Esophagus muscularis mucosa (tissue), 4 donors: ENCODE data around the gene GALM. TPM values are rescaled to one million over a fixed set of nuclear protein-coding genes. Genes with fewer than 3 reads are reported as not detected.
"Not testable (repeated sequence)": the region's sequence is repeated elsewhere in the genome, so short reads cannot be mapped to it uniquely, and the experiment has no call there.

Experiments
- DNase-seq: peaks from one replicate; pipeline ENCODE4 v3.0.0-alpha.2; 2017; ENCODE audit errors: extremely low spot score
- H3K27ac ChIP-seq, 4 donors: fragments of 200-600 bp; sonication (generic); replicated peaks in 1 of 4; 1 replicate in 3 of 4; 2 replicates in 1 of 4; pipeline ENCODE4 v1.5.1; 2016 to 2019; ENCODE audit warnings: mild to moderate bottlenecking in 1 of 4
- H3K27me3 ChIP-seq, 4 donors: fragments of 200-600 bp; sonication (generic); one replicate each; pipeline versions ENCODE4 v1.5.1 to v1.6.0; 2016 to 2019
- H3K36me3 ChIP-seq, 4 donors: fragments of 200-600 bp; sonication (generic); one replicate each; pipeline ENCODE4 v1.5.1; 2016 to 2019
- H3K4me1 ChIP-seq, 4 donors: fragments of 200-600 bp; sonication (generic); one replicate each; pipeline ENCODE4 v1.5.1; 2016 to 2019
- H3K4me3 ChIP-seq, 4 donors: fragments of 200-600 bp; sonication (generic); 1 replicate in 2 of 4; 2 replicates in 2 of 4; pipeline ENCODE4 v1.5.1; 2016 to 2019; ENCODE audit warnings: mild to moderate bottlenecking in 4 of 4, moderate library complexity in 1 of 4
- H3K9me3 ChIP-seq, 4 donors: fragments of 200-600 bp; sonication (generic); 1 replicate in 3 of 4; 2 replicates in 1 of 4; pipeline ENCODE4 v1.5.1; 2016 to 2019
- CTCF ChIP-seq, 3 experiments: fragments of 200-600 bp in 2 of 3; fragments of 450-650 bp in 1 of 3; sonication (generic) in 2 of 3; IDR thresholded peaks; one replicate each; pipeline ENCODE4 v1.5.1; 2017 to 2019; ENCODE audit warnings: antibody characterized with exemption in 3 of 3, mild to moderate bottlenecking in 2 of 3, moderate library complexity in 1 of 3
- EP300 ChIP-seq: sonication (generic); formaldehyde crosslinking; IDR thresholded peaks from one replicate; pipeline ENCODE4 v1.6.1; 2017; ENCODE audit warnings: antibody characterized with exemption
- POLR2A ChIP-seq: fragments of 450-650 bp; IDR thresholded peaks from one replicate; pipeline ENCODE4 v1.6.1; 2017; ENCODE audit warnings: antibody characterized with exemption, moderate library complexity, mild to moderate bottlenecking, low read depth
- POLR2AphosphoS5 ChIP-seq, 2 donors: sonication (generic); formaldehyde crosslinking; IDR thresholded peaks; one replicate each; pipeline ENCODE4 v1.6.1; 2017; ENCODE audit warnings: antibody characterized with exemption in 2 of 2
- WGBS: methylation state at CpG from one replicate; pipeline ENCODE4 v1.1.5; 2018; 5-methylcytosine and 5-hydroxymethylcytosine counted together
- intact Hi-C: fragments of 100-400 bp; cut with DNase I; formaldehyde crosslinking; loops from one replicate; pipeline ENCODE4 v1.15.1; 2023
- total RNA-seq, 4 donors: library from RNA; depleted of rRNA; stranded (reverse); fragments of >200 nt; gene quantifications; one replicate each; pipeline versions ENCODE4 v1.1.0 to v1.2.1, GENCODE V29; 2016

GALM gene
- total RNA-seq, 4 donors from 2014 or later, result 8.3 to 14.6 (median 11.6) TPM

- Histone ChIP-seq H3K9me3 (no peaks in the 10 kb centered on the region), H3K4me1 (peaks cover 0 to 50% (median 40%) of the 10 kb centered on the region in 4 donors), H3K36me3 (peaks cover 4 to 51% (median 40%) of the 10 kb centered on the region in 4 donors), H3K27me3 (no peaks in the 10 kb centered on the region), H3K4me3 (no peak overlapping the region), H3K27ac (peak overlapping the region in 2 of 4 donors; percentile 27 to 86)
- DNase-seq, result no peak
- 63% methylated on average over 9 of the region's 9 CpGs for WGBS
- intact Hi-C loops, result loop anchor here (5.0 kb wide), 2 partner anchors 132 to 417 kb away; partner anchors contain the start of gene HNRNPLL
- TF ChIP-seq CTCF (IDR thresholded peaks at IDR 0.05), result no peak
Observed at GRCh38 chr2:38734299-38735058, 68.6 kb downstream of the GALM start.

GRCh38 chr2:38735999-38736320, 70.0 kb downstream of the GALM start:
- no peak for DNase-seq
- H3K9me3 ChIP-seq, result no peaks in the 10 kb centered on the region
- TF ChIP-seq EP300 (no peak), POLR2AphosphoS5 (IDR thresholded peaks at IDR 0.05) (no peak), POLR2A (no peak), CTCF (IDR thresholded peaks at IDR 0.05) (no peak)
- H3K4me1 ChIP-seq, result peaks cover 5 to 58% (median 47%) of the 10 kb centered on the region in 4 donors
- WGBS, result 79% methylated on average over 4 of the region's 4 CpGs
- peak overlapping the region; percentile 75 to 86 (median 82) for H3K27ac ChIP-seq
- intact Hi-C loops, result loop anchor here (5.0 kb wide), 2 partner anchors 134 to 419 kb away; partner anchors contain the start of gene HNRNPLL
- H3K4me3 ChIP-seq, result no peak overlapping the region
- no peaks in the 10 kb centered on the region for H3K27me3 ChIP-seq
- peaks cover 4 to 44% (median 30%) of the 10 kb centered on the region in 4 donors for H3K36me3 ChIP-seq

GRCh38 chr2:38737000-38737698, 71.2 kb downstream of the GALM start:
- Histone ChIP-seq H3K36me3 (peaks cover 4 to 38% (median 20%) of the 10 kb centered on the region in 4 donors), H3K27ac (peak overlapping the region; percentile 75 to 86 (median 82)), H3K4me1 (peaks cover 5 to 62% (median 54%) of the 10 kb centered on the region in 4 donors)
- TF ChIP-seq EP300 (peak; percentile 93), POLR2AphosphoS5 (IDR thresholded peaks at IDR 0.05) (peak; percentile 79 to 88)
- peak; percentile 96 for DNase-seq
- H3K9me3 ChIP-seq, H3K4me3 ChIP-seq, H3K27me3 ChIP-seq: not testable (repeated sequence)
- WGBS, result 65% methylated on average over 11 of the region's 11 CpGs
- intact Hi-C loops, result loop anchor here (5.0 kb wide), 2 partner anchors 135 to 420 kb away; partner anchors contain the start of gene HNRNPLL

- intact Hi-C loops, result loop anchor here (5.0 kb wide), 2 partner anchors 136 to 421 kb away; partner anchors contain the start of gene HNRNPLL
- Histone ChIP-seq H3K27ac (peak overlapping the region; percentile 75 to 86 (median 82)), H3K36me3 (peaks cover 4 to 39% (median 21%) of the 10 kb centered on the region in 4 donors), H3K9me3 (no peaks in the 10 kb centered on the region), H3K4me3 (no peak overlapping the region), H3K27me3 (no peaks in the 10 kb centered on the region), H3K4me1 (peaks cover 5 to 62% (median 55%) of the 10 kb centered on the region in 4 donors)
- WGBS, result 69% methylated on average over 3 of the region's 3 CpGs
- TF ChIP-seq POLR2AphosphoS5 (IDR thresholded peaks at IDR 0.05) (no peak), POLR2A (no peak), EP300 (no peak), CTCF (IDR thresholded peaks at IDR 0.05) (no peak)
- no peak for DNase-seq
Observed at GRCh38 chr2:38737925-38738324, 72.0 kb downstream of the GALM start.

- no peaks in the 10 kb centered on the region for H3K9me3 ChIP-seq
- TF ChIP-seq POLR2AphosphoS5 (IDR thresholded peaks at IDR 0.05), result no peak
- TF ChIP-seq POLR2A, result no peak
- no peak for TF ChIP-seq EP300
- no peak for TF ChIP-seq CTCF (IDR thresholded peaks at IDR 0.05)
- no peaks in the 10 kb centered on the region for H3K27me3 ChIP-seq
- peaks cover 7 to 46% (median 19%) of the 10 kb centered on the region in 4 donors for H3K36me3 ChIP-seq
- DNase-seq, result no peak
- H3K27ac ChIP-seq, result peak overlapping the region in 2 of 4 donors; percentile 75 to 84
- peaks cover 11 to 72% (median 66%) of the 10 kb centered on the region in 4 donors for H3K4me1 ChIP-seq
- 100% methylated on average over 2 of the region's 2 CpGs for WGBS
- no peak overlapping the region for H3K4me3 ChIP-seq
- intact Hi-C loops, result loop anchor here (5.0 kb wide), 2 partner anchors 137 to 422 kb away; partner anchors contain the start of gene HNRNPLL
Observed at GRCh38 chr2:38739524-38739923, 73.6 kb downstream of the GALM start.
